NCI-H2196 (cell line): ENCODE results near the gene FGF21.
A peak's percentile ranks its signal among the peaks of the same experiment; 100 is the strongest.

Experiments
- DNase-seq: peaks from one replicate; lab custom pipeline; 2025; ENCODE audit not compliant: unreplicated experiment; lab: John Stamatoyannopoulos, UW

Gene FGF21

DNA sequence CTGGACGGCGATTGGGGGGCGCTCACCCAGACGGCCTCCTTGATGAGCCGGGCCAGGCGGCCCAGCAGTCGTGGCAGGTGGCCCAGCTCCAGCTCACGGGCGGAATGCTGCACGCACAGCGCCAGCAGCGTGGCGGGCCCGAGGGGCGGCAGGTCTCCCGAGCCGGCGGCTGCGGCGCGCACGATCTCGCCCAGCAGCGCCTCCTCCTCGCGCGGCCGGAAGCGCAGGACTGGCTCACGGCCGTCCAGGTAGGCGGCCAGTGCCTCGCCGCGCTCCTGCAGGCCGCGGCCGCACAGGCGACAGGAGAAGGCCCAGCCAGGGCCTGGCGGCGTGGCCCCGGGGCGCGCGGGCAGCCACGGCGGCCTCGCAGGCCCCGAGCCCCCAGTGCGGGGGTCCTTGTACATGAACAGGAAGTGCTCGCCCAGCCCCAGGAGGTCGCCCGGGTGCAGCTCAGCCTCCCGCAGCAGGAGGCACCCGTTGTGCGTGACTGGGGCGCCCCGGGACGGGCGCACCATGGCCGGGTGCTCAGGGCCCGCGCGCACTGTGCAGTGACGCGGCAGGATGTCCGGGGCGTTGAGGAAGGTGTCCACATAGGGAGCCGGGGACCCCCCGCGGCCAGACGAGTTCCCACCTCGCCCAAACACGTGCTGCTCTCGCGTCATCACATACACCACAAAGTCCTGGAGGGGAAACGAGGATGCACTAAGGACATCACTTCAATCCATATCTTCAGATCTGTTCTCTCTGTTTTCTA is 26.2 kb upstream of the FGF21 start:
- no peak for DNase-seq

DNA sequence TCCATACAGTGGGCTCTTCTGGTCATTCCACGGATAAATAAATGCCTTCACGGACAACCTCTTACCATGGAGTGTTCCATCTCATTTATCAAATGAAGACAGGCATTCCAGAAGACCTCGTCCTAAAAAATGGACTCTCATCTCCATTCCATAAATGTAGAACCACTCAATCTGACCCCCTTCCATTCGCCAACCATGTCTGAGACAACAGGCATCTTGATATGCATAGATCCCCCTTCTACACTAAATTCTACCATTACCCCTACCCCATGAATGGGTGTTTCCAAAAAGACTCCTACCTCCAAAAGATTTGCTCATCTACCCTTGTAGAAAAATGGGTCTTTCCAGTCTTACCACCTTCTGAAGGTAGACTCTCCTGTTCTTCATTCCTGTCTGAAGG is 23.9 kb upstream of the FGF21 start:
- DNase-seq = no peak

DNA sequence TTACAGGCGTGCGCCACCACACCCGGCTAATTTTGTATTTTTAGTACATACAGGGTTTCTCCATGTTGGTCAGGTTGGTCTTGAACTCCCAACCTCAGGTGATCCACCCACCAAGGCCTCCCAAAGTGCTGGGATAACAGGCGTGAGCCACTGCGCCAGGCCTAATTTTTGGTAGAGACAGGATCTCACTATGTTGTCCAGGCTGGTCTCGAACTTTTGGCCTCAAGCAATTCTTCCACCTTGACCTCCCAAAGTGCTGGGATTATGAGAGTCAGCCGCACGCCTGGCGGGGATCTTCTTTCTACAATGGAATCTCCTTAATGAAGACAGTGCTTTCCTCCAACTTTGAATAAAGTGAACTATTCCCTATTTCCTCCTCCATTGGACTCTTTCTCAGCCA is 20.7 kb upstream of the FGF21 start:
- DNase-seq = no peak

DNA sequence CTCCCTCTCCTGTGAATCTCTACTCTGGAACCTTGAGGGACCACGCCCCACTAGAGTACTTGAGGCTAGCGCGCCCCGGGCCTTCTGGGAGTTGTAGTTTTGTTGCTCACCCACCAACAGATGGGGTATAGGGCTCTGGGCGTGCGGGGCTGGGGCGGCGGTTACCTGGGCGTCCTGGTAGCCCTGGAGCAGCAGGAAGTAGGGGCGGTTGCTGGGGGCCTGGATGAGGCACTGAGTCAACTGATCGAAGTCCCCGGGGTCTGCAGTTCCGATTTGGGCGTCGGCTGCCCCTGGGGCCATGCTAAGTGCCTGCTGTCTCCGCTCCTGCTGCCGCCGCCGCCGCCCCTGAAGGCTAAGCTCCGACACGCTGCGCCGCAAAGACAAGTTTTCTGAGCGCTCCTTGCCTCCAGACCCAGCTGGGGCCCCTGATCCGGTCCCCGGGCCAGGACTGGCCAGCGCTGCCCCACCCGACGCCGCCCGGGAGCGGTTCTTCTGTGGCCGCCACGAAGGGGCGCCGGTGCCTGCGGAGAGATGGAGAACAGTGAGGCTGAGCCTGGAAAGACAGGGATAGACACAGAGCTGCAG is 20.2 kb upstream of the FGF21 start:
- no peak for DNase-seq

DNA sequence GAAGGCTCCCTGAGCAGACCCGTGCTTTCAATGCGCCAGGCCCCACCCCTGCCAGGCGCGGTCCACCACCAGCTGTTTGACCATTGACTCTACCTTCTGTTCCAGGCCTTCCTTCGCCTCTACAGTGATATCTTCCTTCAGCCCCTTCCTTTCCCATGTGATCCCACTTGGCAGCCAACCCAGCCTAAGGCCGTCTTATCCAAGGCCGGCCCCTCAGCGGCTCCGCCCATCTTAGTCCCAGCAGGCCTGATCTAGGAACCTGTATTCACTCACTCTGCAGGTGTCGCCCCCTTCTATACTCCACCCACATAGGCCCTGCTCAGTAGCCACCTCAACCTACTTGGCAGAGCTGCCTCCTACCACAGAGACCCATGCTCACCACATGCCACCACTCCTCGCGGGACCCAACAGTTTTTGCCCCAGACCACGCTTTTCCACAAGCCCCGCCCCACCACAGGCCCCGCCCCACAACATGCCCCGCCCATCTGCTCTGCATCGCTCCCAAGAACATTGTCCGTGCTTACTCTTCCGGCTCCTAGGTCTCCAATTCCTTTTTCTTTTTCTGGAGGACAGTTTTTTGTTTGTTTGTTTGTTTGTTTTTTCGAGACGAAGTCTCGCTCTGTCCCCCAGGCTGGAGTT is 17.8 kb upstream of the FGF21 start:
- peak; percentile 47 for DNase-seq

- DNase-seq = peak; percentile 95
Measured at GRCh38 chr19:48738557-48739403, 16.5 kb upstream of the FGF21 start.

DNA sequence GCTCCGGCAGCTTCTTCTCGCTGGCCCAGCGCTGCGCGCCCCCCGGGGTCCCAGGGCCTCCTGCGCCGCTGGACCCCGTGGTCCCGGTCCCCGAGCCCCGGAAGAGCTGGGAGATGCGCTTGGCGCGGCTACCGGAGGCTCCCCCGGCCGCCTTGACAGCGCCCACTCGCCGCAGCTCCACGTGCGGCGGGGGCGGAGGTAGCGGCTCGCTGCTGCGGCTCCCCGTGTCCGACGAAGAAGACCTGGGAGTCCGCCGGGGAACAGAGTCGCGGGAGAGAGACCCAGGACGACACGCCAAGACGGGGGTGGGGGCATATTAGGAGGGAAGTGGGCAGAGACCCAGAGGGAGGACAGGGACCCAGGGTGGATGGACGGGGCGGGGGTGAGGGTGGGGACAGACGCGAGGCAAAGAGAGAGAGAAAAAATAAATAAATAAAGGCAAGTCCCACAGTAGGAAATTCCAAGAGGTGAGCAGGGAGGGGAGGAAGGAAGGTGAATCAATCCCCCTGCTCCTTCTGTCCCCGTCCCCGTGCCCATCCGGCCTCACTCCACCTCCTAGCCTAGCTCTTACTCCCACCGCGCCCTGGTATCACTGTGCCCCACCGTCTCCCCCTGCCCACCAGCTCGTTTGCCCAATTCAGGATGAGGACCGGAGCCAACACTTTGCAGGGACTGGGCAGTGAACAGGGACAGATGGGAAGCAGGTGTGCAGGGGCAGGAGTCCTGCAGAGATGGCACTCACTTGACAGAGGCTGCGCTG is 15.7 kb upstream of the FGF21 start:
- DNase-seq = no peak

GRCh38 chr19:48740164-48740972 is 15.0 kb upstream of the FGF21 start, which contains the start of gene RASIP1:
RASIP1 (minus strand) TSS chr19:48740610; CDS start chr19:48740282, 328 bp downstream.
- DNase-seq = no peak

GRCh38 chr19:48741129-48741999 is 14.0 kb upstream of the FGF21 start:
- peak; percentile 36 for DNase-seq

- DNase-seq = no peak
Measured at GRCh38 chr19:48742096-48742495, 13.2 kb upstream of the FGF21 start.

DNA sequence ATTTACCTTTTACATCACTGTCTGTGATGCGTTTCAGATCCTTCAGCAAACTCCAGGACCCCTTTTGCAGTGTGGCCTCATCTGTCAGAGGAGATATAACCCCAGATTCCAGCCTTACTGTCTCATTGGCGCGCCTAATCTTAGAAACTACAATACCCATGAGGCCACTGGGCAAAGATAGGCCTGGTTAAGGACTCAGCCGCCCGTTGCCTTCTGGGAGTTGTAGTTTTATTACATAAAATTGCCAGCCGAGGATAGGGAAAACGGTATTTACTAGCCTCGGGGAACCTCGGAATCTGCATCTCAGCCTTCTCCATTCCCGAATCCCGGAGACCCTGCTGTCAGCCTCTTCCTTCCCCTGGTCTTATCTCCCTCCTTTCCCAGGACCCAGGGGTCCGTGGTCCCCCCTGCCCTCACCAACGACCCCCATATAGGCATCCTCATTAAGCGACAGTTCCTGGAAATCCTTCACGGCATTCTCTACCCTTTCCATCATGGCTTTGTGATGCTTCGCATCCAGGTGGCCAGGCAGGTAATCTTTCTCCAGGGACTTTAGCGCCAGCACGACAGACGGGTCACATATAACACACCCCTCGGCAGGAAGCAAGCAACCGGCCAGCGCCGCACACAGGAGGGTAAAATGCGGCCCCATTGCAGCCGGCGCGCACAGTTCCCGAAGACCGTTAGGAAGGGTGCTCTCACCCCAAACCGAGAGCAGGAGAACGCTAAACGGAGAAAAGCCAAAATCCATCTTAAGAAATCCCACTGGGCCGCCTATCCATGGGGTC is 9.9 kb upstream of the FGF21 start:
- DNase-seq = peak; percentile 80

DNA sequence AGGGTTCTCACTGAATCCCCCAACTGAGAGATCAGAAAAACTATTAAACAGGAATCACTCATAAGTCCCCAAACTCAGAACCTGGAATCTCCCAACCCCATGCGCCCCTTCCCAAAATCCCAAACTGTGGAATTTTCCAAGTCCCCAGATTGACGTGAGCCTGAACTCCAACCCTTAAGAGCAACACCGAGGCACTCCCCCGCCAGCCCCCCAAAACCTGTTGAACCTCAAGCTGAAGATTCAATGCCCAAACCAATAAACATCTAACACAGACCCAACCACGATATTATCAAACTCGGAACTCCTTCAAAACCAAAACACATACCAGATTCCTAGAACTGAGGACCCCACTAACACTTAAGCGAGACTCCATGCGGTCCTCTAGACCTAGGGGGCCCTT is 9.2 kb upstream of the FGF21 start:
- no peak for DNase-seq

- no peak for DNase-seq
Measured at GRCh38 chr19:48746738-48747575, 8.4 kb upstream of the FGF21 start, which contains the start of gene IZUMO1. IZUMO1 (minus strand) TSS chr19:48746909; CDS start chr19:48745859, 1,050 bp downstream.

- DNase-seq = no peak
Measured at GRCh38 chr19:48749571-48750198, 5.6 kb upstream of the FGF21 start.

GRCh38 chr19:48750351-48750750 is 5.0 kb upstream of the FGF21 start:
- DNase-seq = no peak

DNA sequence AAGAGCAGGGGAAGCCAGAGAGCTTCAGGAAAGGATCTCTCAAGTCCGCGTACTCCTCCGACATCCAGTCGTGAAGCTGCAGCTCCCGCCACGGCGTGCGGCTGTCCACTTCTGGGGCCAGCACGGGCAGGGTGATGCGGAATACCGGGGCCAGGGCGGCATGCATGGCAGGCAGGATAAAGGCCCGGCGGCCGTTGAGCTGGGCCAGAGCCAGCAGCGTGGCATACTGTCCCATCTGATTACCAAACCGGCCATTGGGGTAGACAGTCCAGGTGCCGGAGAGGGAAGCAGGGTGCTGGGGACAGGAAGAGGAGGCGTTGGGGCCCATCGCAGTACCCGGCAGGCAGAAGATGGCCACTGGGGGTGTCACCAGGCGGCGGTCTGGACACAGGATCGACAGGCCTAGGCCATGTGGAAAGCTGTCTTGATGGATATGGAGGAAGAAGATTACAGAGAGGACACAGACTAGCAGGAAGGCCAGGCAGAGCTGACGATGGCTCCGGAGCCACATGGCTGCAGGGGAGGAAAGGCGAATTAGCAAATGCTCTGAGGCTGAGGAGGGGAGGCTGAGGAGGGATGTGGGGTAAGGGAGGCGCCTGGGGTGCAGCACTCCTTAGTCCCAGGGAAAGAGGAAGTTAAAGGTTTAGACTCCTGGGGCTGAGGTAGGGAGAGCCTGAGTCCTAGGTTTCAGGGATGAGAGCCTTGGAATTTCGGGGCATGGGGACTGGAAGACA is 4.4 kb upstream of the FGF21 start:
- no peak for DNase-seq
